Fibroblast of skin of back (primary cell): Measurements from ENCODE around the gene CDH13.

Experiments
- DNase-seq: peaks from one replicate; pipeline ENCODE4 v3.0.0-alpha.2; 2013

CDH13 gene

GRCh38 chr16:82792693-82793092 is 165.9 kb downstream of the CDH13 start:
- DNase-seq, result no peak

- DNase-seq, result no peak
Measured at GRCh38 chr16:82793528-82794245, 166.9 kb downstream of the CDH13 start.

- DNase-seq, result no peak
Measured at GRCh38 chr16:82796047-82796446, 169.3 kb downstream of the CDH13 start.

DNA sequence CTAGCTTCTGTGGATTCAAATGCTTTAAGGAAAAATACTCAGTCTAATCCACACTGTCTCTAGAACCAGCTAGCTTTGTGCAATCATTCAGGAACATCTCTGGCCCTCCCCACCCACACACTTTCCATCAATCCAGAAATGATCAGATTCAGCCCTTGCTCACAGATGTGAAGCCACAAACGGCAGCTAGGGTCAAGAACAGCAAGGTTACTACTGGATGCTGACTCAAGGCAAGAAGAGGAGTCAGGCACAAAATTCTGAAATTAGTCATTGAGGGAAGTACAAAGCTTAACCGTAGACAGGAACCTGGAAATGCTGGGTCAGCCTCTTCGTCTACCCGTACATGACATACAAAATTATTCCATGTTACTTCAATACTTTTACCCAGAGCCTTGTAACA is 174.6 kb downstream of the CDH13 start:
- no peak for DNase-seq

- no peak for DNase-seq
Measured at GRCh38 chr16:82805866-82806265, 179.1 kb downstream of the CDH13 start.

GRCh38 chr16:82807311-82807710 is 180.5 kb downstream of the CDH13 start:
- no peak for DNase-seq

DNA sequence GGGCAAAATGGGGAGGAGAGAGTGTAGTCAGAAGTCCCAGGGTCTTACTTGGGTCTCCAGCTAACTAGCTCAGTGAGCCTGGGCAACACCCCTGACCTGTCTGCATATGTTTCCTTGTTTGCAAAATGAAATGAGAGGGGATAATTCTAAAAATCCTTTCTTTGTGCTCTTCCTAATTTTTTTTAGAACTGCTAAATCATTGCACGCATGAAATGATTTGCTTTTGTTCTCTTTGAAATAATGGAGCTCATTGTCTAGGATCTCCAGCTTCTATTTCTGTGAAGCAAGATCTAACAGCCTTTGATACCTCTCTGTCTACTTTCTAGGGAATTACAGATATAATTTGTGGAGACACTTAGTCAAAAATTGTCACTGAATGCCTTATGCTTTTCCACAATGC is 181.3 kb downstream of the CDH13 start:
- no peak for DNase-seq

DNA sequence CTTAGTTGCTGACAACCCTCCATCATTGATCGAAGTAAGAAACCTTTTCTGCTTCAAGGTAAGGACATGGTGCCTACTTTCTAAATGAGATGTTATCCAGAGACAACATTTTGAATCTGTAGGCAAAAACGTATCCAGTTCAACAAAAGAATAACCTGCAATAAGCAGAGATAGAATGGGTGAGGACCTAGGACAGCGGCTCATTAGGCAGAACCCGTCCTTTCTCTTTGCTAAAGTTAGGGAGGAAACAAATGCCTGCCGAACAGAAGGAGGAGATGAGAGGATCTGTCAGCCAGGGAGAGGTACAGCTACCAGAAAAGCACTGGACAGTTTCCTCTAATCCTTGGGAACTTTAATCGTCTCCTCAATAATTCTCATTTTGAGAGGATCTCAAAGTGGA is 183.3 kb downstream of the CDH13 start:
- DNase-seq, result no peak

GRCh38 chr16:82814059-82814458 is 187.3 kb downstream of the CDH13 start:
- peak; percentile 24 for DNase-seq

DNA sequence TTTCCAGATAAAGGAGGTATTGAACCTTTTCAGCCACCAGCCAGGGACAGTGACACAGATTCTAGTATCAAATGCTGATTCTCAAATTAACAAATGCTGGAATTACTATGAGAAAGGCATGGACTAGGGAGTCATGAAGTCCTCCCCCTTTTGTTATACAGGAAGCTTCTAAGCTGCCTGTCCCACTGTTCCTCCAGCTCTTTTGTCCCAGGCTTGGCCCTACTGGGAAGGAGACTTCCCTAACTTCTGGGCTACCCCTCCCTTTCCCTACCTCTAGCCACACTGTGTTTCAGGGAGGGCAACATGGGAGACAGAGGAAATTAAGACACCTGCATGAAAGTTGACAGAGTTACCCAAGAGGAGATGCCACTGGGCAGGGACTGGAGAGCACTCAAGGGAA is 192.5 kb downstream of the CDH13 start:
- no peak for DNase-seq

DNA sequence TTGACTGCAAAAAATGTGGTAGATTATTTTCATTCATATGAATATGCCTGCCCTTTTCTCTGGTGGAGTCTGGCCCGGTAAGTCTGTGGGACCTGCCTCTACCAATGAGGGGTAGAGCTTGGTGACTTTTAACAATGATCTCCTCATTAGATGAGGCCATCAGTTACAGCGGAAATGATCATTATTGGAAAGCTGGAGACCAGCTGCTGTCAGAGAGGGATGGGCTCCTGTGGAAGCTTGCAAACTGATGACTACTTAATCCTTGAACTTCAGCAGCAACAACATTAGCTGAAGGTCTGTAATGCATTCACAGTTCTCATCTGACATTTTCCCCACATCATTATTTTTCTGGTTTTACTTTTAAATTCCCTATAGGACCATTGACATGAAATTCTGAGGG is 194.1 kb downstream of the CDH13 start:
- DNase-seq, result no peak

DNA sequence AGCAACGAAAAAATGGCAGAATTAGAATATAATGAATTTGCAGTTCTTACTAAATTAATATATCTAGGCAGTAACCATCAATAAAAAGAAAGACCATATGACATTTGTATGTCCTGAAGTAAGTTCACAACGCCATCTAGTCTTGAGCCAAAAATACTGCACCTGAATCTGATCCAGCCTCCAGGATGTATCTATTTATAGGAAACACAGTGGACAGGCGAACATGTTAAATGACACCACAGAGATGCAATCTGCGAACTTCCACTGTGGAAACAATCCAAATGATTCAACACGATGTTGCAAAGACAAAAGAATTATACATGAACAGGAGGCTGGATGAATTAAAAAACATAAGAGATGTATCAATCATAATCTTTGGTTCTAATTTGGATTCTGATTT is 197.6 kb downstream of the CDH13 start:
- DNase-seq, result no peak

GRCh38 chr16:82829301-82829700 is 202.5 kb downstream of the CDH13 start:
- no peak for DNase-seq

DNA sequence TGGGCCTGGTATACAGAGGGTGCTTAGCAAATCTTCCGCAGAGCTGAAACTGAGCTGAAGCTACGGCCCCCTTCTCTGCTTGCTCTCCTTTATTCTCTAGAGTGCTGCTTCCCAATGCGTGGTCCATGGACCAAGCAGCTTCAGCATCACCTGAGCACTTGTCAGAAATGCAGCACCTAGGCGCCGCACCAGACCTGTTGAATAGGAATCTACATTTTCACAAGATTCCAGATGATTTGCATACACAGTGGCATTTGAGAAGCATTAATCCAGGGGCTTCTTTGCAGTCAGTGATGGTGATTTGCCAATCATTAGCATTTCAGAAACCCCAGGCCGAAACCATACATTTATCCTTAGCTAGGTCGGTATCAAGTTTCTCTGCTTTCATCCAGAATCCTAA is 204.2 kb downstream of the CDH13 start:
- no peak for DNase-seq

DNA sequence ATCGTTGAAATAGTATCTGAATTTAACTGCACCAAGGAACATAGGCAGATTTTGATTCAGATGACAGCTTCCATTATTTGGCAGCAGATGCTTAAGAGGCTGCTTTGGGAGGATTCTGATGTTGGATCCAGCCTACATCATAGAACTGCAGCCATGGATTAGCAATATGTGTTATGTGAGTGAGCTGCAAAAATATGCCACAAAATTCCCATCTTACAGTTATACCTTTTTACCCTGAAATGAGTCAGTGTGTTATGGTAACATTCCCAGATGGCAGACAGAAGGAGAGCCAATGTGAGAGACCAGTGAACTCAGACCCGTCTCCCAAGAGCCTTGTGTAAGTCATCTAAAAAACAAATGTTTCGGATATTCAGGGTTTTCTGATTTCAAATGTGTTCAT is 206.1 kb downstream of the CDH13 start:
- peak; percentile 92 for DNase-seq

DNA sequence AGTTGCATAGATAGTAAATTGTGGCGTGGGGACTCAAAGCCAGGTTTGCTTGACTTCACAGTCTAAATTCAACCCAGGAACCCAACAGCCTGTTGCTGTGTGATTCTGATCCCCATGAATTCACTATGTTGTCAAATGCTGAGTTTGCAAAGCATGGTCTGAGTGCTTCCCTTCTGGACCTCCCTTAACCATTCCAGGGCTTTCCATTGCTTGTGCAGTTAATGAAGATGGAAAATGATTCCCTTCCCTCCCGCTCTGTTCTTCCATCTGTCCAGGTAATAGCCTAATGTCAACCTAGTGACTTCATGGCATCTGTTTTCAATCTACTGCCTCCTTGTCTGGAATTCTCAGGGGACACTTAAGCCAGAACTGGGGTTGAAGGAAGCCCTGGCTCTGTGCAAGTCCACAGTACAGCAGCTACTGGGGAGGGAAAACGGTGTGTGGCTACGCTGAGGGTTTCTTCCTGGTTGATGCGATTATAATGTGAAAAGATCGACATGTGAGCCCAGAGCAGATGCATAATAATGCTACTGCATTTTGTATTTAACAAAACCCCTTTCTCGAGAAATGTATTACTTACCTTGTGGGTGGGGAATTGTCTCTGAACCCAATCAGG is 206.7 kb downstream of the CDH13 start:
- peak; percentile 23 for DNase-seq

DNA sequence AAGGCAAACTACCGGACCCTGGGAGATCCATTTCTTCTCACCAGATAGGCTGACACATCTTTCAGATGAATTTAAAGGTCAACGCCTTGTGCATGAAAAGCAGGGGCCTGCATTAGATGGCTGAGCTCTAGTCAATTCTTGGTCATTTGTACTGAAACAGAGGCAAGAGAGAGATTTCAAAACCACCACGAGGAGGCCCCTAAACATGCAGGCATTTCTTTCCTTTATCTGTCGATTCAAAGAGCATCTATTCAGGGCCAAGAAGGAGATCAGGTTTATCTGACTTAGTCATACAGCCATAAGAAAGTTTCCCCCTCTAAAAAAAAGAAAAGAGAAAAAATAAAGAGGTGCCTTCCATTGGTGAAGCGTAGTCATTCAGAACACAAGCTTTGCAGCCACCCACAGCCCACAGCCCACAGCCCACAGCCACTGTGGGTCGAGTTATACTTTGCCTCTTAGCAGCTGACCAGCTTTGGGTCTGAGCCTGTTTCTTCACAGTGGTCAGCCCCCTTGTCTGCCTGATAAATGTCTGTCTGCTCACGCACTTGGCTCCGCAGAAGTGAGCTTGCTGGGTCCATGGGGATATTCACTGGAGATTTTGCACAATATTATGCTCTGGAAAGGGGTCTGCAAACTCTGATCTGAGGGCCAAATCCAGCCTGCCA is 207.5 kb downstream of the CDH13 start:
- DNase-seq, result no peak

DNA sequence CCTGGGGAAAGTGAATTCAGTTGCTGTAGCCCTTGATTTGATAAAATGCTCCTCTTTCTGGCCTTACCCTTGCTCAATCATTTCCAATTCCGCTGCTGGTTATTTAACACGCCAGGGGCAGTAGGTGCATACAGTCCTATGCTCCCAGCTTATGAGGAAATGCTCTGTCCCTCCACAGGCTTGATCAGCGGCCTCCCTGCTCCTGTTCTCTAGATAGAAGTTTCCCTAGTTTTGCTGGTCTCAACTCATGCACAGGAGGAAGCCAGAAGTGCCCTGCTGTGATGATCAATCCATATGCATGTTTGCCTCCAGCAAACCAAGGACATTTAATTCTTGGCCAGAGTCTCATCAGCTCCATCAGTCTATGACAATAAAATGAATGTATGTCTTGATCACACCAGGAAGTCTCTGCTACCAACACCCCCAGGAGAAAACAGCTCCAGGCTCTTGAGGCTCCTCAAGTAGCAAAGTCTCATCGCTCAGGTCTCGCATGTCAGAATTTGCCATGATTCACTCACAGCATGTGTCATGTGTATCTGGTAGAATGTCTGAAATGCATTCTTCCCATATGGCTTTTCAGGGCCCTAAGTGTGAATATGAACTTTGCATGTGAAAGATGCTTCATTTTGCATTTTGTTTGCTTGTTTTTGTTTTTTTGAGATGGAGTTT is 208.9 kb downstream of the CDH13 start:
- DNase-seq, result peak; percentile 90

GRCh38 chr16:82841108-82841507 is 214.3 kb downstream of the CDH13 start:
- no peak for DNase-seq

DNA sequence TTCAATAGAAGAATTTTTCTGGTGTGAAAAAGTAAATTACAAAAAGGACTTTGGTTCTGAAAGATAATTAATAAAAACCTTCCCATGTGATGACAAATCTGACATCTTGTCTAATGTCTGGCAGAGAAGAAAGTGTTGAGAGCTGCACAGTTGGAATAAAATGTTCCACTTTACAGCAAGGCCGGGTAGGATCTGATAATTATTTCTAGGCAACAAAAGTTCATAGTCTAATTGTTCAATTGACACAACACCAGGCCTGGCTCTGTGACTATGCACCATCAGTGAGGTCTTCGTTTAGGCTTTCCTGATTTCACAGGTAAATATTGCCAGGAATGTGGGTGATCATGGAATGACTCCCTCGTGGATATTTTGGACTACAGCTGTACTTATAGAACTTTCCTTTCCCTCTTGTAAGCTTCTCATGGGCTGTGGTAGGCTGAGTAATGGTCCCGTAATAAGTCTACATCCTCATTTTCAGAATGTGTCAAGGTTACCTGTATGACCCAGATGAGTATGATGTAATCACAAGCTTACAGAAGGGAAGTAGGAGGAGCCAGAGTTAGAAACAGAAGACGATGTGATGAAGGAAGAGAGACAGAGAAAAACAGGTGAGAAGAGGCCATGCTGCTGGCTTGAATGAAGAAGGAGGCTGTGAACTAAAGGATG is 217.0 kb downstream of the CDH13 start:
- no peak for DNase-seq

- no peak for DNase-seq
Measured at GRCh38 chr16:82845116-82845515, 218.3 kb downstream of the CDH13 start.

GRCh38 chr16:82846806-82847205 is 220.0 kb downstream of the CDH13 start:
- DNase-seq, result peak; percentile 70

GRCh38 chr16:82848013-82848412 is 221.2 kb downstream of the CDH13 start:
- no peak for DNase-seq
